Measurements from ENCODE around the gene C5orf52.

DNA sequence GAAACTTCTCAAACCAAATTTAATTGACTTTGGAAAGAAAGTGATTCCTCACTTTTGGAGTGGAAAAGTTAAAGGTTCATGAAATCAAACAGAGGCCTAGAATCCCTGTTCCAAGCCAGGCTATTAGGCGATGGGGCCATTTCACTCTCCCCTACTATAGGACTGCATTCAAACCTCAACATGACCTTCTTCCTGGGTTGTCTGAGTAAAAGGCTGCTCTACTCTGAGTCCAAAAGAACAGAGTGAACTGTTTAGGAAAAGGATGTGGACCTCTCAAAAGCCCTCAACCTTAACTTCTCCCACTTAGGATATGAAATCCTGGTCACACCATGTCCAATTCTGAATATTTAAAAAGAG is 15.8 kb downstream of the C5orf52 start:
- TF ChIP-seq, protein P1, sequence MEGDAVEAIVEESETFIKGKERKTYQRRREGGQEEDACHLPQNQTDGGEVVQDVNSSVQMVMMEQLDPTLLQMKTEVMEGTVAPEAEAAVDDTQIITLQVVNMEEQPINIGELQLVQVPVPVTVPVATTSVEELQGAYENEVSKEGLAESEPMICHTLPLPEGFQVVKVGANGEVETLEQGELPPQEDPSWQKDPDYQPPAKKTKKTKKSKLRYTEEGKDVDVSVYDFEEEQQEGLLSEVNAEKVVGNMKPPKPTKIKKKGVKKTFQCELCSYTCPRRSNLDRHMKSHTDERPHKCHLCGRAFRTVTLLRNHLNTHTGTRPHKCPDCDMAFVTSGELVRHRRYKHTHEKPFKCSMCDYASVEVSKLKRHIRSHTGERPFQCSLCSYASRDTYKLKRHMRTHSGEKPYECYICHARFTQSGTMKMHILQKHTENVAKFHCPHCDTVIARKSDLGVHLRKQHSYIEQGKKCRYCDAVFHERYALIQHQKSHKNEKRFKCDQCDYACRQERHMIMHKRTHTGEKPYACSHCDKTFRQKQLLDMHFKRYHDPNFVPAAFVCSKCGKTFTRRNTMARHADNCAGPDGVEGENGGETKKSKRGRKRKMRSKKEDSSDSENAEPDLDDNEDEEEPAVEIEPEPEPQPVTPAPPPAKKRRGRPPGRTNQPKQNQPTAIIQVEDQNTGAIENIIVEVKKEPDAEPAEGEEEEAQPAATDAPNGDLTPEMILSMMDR (IDR thresholded peaks at IDR 0.05; ENCODE audit: poor library complexity): no peak
- no peak for TF ChIP-seq EZH2phosphoT487 (IDR thresholded peaks at IDR 0.05; ENCODE audit: low read depth, severe bottlenecking, unreplicated experiment)
- TF ChIP-seq EZH2 (IDR thresholded peaks at IDR 0.05; ENCODE audit: borderline replicate concordance): no peak

Measured in hepatocyte (in vitro differentiated cells).